Esophagus squamous epithelium (tissue), 5 donors: ENCODE results near the gene FOXJ2. TPM values are rescaled to one million over a fixed set of nuclear protein-coding genes. Genes with fewer than 3 reads are reported as not detected.
"Not testable (repeated sequence)": the region's sequence is repeated elsewhere in the genome, so short reads cannot be mapped to it uniquely, and the experiment has no call there.

Source experiments
- DNase-seq: peaks from one replicate; lab custom pipeline; 2025; lab: John Stamatoyannopoulos, UW
- H3K27ac ChIP-seq, 4 donors: fragments of 200-600 bp; sonication (generic); one replicate each; pipeline ENCODE4 v1.5.1; 2016 to 2019; ENCODE audit warnings: mild to moderate bottlenecking in 1 of 4
- H3K27me3 ChIP-seq, 4 donors: fragments of 200-600 bp; sonication (generic); 1 replicate in 3 of 4; 2 replicates in 1 of 4; pipeline versions ENCODE4 v1.5.1 to v1.6.0; 2017 to 2021; ENCODE audit warnings: antibody characterized with exemption in 1 of 4
- H3K36me3 ChIP-seq, 3 donors: fragments of 200-600 bp; sonication (generic); one replicate each; pipeline ENCODE4 v1.5.1; 2016 to 2019
- H3K4me1 ChIP-seq, 3 donors: fragments of 200-600 bp; sonication (generic); one replicate each; pipeline ENCODE4 v1.5.1; 2017 to 2019
- H3K4me3 ChIP-seq, 4 donors: fragments of 200-600 bp; sonication (generic); 1 replicate in 3 of 4; 2 replicates in 1 of 4; pipeline ENCODE4 v1.5.1; 2016 to 2019; ENCODE audit warnings: mild to moderate bottlenecking in 2 of 4, moderate library complexity in 1 of 4
- H3K9me3 ChIP-seq, 3 donors: fragments of 200-600 bp; sonication (generic); one replicate each; pipeline ENCODE4 v1.5.1; 2016 to 2019
- POLR2A ChIP-seq, 4 donors: fragments of 450-650 bp; IDR thresholded peaks; one replicate each; pipeline ENCODE4 v1.6.1; 2017; ENCODE audit warnings: antibody characterized with exemption in 4 of 4, mild to moderate bottlenecking in 4 of 4, moderate library complexity in 3 of 4
- WGBS, 2 donors: methylation state at CpG; one replicate each; pipeline ENCODE4 v1.1.5; 2018; 5-methylcytosine and 5-hydroxymethylcytosine counted together
- intact Hi-C: fragments of 100-400 bp; cut with DNase I; formaldehyde crosslinking; loops from one replicate; pipeline ENCODE4 v1.15.0; 2022
- total RNA-seq, 4 donors: library from RNA; depleted of rRNA; stranded (reverse); fragments of >200 nt; gene quantifications; one replicate each; pipeline ENCODE4 v1.1.0, GENCODE V29; 2016
- TF ChIP-seq, protein P1 (sequence below), 6 experiments: fragments of 450-650 bp in 4 of 6; fragments of 200-600 bp in 2 of 6; sonication (generic) in 2 of 6; IDR thresholded peaks; one replicate each; pipeline ENCODE4 v1.5.1; 2016 to 2019; ENCODE audit warnings: antibody characterized with exemption in 6 of 6, mild to moderate bottlenecking in 4 of 6, moderate library complexity in 4 of 6
- donor health status: DM: yes; HTN: yes; CAD: no.

FOXJ2 gene
- total RNA-seq, 4 donors from 2014 or later: 5.9 to 11.8 (median 7.7) TPM

DNA sequence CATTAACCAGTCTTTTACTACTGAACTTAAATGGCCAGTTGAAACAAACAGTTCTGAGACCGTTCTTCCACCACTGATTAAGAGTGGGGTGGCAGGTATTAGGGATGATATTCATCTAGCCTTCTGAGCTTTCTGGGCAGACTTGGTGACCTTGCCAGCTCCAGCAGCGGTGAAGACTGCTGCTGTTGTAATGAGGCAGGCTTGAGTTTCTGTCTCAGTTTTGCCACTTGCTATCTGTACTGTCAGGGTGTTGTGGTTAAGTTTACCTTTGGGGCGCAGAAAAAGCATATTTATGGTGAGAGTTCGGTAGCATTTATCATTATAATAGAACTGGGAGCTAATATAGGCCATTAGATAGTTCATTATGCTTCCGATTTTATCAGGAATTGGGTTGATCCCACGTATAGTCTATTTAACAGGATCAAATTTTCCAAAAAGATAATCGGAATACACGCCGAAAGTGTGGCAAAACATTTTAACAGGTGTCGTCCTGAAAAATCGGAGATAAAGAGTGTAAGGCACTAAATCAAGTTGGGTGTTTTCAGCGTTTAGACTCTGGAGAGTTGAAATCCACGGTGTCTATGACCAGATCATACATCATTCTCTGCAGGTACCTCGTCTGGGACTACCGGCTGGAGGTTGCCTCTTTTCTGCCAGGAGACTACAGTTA, 48.9 kb downstream of the FOXJ2 start:
- peaks cover 0 to 53% (median 19%) of the 10 kb centered on the region in 3 donors for H3K4me1 ChIP-seq
- H3K27me3 ChIP-seq: no peaks in the 10 kb centered on the region
- no peaks in the 10 kb centered on the region for H3K9me3 ChIP-seq
- no peak for TF ChIP-seq POLR2A (IDR thresholded peaks at IDR 0.05)
- TF ChIP-seq, protein P1, sequence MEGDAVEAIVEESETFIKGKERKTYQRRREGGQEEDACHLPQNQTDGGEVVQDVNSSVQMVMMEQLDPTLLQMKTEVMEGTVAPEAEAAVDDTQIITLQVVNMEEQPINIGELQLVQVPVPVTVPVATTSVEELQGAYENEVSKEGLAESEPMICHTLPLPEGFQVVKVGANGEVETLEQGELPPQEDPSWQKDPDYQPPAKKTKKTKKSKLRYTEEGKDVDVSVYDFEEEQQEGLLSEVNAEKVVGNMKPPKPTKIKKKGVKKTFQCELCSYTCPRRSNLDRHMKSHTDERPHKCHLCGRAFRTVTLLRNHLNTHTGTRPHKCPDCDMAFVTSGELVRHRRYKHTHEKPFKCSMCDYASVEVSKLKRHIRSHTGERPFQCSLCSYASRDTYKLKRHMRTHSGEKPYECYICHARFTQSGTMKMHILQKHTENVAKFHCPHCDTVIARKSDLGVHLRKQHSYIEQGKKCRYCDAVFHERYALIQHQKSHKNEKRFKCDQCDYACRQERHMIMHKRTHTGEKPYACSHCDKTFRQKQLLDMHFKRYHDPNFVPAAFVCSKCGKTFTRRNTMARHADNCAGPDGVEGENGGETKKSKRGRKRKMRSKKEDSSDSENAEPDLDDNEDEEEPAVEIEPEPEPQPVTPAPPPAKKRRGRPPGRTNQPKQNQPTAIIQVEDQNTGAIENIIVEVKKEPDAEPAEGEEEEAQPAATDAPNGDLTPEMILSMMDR (IDR thresholded peaks at IDR 0.05): no peak
- intact Hi-C loops: no loop called here
- peak overlapping the region; percentile 92 to 98 (median 96) for H3K27ac ChIP-seq
- peak overlapping the region; percentile 55 to 93 (median 78) for H3K4me3 ChIP-seq
- DNase-seq: no peak
- peaks cover 0 to 8% (median 0%) of the 10 kb centered on the region in 3 donors for H3K36me3 ChIP-seq
- 1 to 2% methylated on average over 15 of the region's 15 CpGs for WGBS, 2 donors

DNA sequence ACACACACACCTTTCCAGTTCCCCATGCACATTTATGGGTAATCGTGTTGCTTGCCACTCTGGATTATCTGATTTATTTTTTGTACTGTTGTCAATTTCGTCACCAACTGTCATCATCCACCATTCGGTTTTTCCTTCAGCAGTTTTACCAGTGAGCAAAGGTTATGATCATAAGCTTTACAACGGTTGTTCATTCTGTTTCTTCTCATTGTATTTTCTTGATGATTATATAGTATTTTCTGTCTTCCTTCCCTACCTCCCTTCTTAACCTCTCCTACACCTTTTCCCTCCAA, 50.2 kb downstream of the FOXJ2 start:
- no peak for DNase-seq
- H3K4me3 ChIP-seq: peak overlapping the region; percentile 55 to 93 (median 78)
- H3K4me1 ChIP-seq: peaks cover 0 to 51% (median 19%) of the 10 kb centered on the region in 3 donors
- peak overlapping the region; percentile 92 to 98 (median 96) for H3K27ac ChIP-seq
- H3K27me3 ChIP-seq: no peaks in the 10 kb centered on the region
- H3K36me3 ChIP-seq: peaks cover 0 to 11% (median 0%) of the 10 kb centered on the region in 3 donors
- intact Hi-C loops: no loop called here
- WGBS, 2 donors: 0 to 4% methylated on average over 4 of the region's 4 CpGs
- H3K9me3 ChIP-seq: no peaks in the 10 kb centered on the region
- TF ChIP-seq, protein P1 (IDR thresholded peaks at IDR 0.05): no peak
- TF ChIP-seq POLR2A (IDR thresholded peaks at IDR 0.05): no peak

DNA sequence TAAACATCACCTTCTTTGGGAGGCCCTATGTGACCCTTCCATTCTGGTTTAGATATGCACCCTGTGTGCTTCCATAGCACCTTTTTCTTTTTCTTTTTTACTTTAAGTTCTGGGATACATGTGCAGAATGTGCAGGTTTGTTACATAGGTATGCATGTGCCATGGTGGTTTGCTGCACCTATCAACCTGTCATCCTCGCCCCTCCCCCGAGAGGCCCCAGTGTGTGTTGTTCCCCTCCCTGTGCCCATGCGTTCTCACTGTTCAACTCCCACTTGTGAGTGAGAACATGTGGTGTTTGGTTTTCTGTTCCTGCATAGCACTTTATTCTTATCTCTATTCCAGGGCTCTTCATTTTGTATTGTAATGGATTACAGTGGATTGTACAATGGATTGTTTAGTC, 51.8 kb downstream of the FOXJ2 start:
- DNase-seq, H3K27me3 ChIP-seq, H3K27ac ChIP-seq, H3K4me3 ChIP-seq, H3K9me3 ChIP-seq, intact Hi-C loops: not testable (repeated sequence)
- WGBS, 2 donors: 67 to 70% methylated on average over 3 of the region's 3 CpGs
- H3K4me1 ChIP-seq: peaks cover 0 to 59% (median 19%) of the 10 kb centered on the region in 3 donors
- peaks cover 0 to 16% (median 0%) of the 10 kb centered on the region in 3 donors for H3K36me3 ChIP-seq

DNA sequence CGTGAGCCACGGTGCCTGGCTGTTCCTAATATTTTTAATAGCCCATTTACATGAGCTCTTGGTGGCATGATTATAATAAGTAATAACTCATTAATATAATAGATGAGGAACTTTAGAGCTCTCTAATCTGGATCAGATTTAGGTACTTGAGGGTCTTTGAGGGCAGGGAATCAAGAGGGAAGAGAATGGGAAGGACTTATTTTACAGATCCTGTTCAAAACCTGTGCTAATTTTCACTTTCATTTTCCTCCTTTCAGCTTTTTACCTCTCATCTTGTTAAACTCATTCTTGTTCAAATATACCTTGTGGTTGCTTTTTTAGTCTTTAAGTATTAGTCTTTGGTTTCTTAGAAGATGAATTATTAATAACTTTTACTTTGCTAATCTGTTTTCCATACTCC, 55.1 kb downstream of the FOXJ2 start:
- intact Hi-C loops: no loop called here
- peaks cover 0 to 42% (median 14%) of the 10 kb centered on the region in 3 donors for H3K4me1 ChIP-seq
- WGBS, 2 donors: 75 to 92% methylated on average over 2 of the region's 2 CpGs
- TF ChIP-seq POLR2A (IDR thresholded peaks at IDR 0.05): no peak
- TF ChIP-seq, protein P1 (IDR thresholded peaks at IDR 0.05): no peak
- no peaks in the 10 kb centered on the region for H3K27me3 ChIP-seq
- H3K4me3 ChIP-seq: no peak overlapping the region
- peaks cover 5 to 50% (median 25%) of the 10 kb centered on the region in 3 donors for H3K36me3 ChIP-seq
- no peak for DNase-seq
- H3K27ac ChIP-seq: peak overlapping the region in 1 of 4 donors; percentile 19
- no peaks in the 10 kb centered on the region for H3K9me3 ChIP-seq

DNA sequence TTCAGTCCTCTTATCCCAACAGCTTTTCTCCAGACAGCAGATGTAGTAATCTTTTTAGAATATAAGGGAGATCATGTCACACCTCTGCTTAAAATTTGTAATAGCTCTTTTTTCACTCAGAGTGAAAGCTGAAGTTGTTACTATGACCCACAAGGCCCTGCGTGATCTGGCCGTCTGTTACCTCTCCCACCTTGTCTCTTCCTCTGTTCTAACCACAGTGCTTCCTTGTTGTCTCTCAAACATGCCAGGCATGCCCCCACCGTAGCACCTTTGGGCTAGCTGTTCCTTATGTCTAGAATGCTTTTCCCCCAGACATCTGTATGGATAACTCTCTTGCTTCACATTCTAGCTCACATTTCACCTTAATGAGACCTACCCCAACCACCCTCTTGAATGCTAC, 56.1 kb downstream of the FOXJ2 start:
- H3K9me3 ChIP-seq: no peaks in the 10 kb centered on the region
- peaks cover 0 to 33% (median 5%) of the 10 kb centered on the region in 3 donors for H3K4me1 ChIP-seq
- intact Hi-C loops: no loop called here
- H3K27me3 ChIP-seq: no peaks in the 10 kb centered on the region
- TF ChIP-seq, protein P1 (IDR thresholded peaks at IDR 0.05): no peak
- no peak for TF ChIP-seq POLR2A (IDR thresholded peaks at IDR 0.05)
- no peak for DNase-seq
- 58 to 61% methylated on average over 3 of the region's 3 CpGs for WGBS, 2 donors
- no peak overlapping the region for H3K4me3 ChIP-seq
- H3K27ac ChIP-seq: peak overlapping the region in 2 of 4 donors; percentile 2 to 20
- H3K36me3 ChIP-seq: peaks cover 9 to 59% (median 28%) of the 10 kb centered on the region in 3 donors

DNA sequence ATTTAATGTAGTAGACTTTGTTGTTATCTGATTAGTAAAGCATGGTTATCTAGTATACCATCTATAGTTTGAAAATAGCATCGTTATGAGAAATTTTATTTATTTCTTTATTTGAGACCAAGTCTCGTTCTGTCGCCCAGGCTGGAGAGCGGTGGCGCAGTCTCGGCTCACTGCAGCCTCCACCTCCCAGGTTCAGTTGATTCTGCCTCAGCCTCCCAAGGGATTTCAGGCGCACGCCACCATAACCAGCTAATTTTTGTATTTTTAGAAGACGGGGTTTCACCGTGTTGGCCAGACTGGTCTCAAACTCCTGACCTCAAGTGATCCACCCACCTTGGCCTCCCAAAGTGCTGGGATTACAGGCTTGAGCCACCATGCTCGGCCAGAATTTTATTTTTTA, 56.8 kb downstream of the FOXJ2 start:
- intact Hi-C loops, H3K27me3 ChIP-seq, H3K9me3 ChIP-seq, DNase-seq, H3K4me3 ChIP-seq, H3K27ac ChIP-seq: not testable (repeated sequence)
- Histone ChIP-seq H3K36me3 (peaks cover 9 to 66% (median 33%) of the 10 kb centered on the region in 3 donors), H3K4me1 (peaks cover 0 to 26% (median 0%) of the 10 kb centered on the region in 3 donors)
- WGBS, 2 donors: 86 to 94% methylated on average over 11 of the region's 11 CpGs
